Activated CD4-positive, alpha-beta T cell treated with anti-CD3 and anti-CD28 coated beads for 36 hours (primary cell): ENCODE data around the gene U2AF2. TPM values are rescaled to one million over a fixed set of nuclear protein-coding genes. Genes with fewer than 3 reads are reported as not detected.

ENCODE experiments used
- ATAC-seq: fragments of 200-7000 bp; cut with Tn5 transposase; one replicate; pipeline ENCODE4 v1.10.0; 2021; ENCODE audit warnings: mild to moderate bottlenecking, moderate library complexity
- CTCF ChIA-PET: fragments of 350-600 bp; sonication (Branson Sonifier 250); formaldehyde crosslinking; loops from one replicate; lab custom pipeline; 2021; ENCODE audit warnings: antibody characterized with exemption; lab: Charles Lee
- POLR2A ChIA-PET: fragments of 350-600 bp; sonication (Branson Sonifier 250); formaldehyde crosslinking; loops from one replicate; lab custom pipeline; 2021; ENCODE audit warnings: antibody characterized with exemption, inconsistent platforms; lab: Charles Lee
- DNase-seq: peaks from one replicate; pipeline ENCODE4 v3.0.0-alpha.2; 2020
- H3K27ac Mint-ChIP-seq: one replicate; pipeline ENCODE4 v1.8.0; 2021; ENCODE audit warnings: mixed read lengths
- H3K27me3 Mint-ChIP-seq: one replicate; pipeline ENCODE4 v1.8.0; 2021; ENCODE audit warnings: mixed read lengths
- H3K36me3 Mint-ChIP-seq: one replicate; pipeline ENCODE4 v1.8.0; 2021; ENCODE audit warnings: low read depth, mixed read lengths
- H3K4me1 Mint-ChIP-seq: one replicate; pipeline ENCODE4 v1.8.0; 2021; ENCODE audit warnings: mixed read lengths
- H3K4me3 Mint-ChIP-seq: one replicate; pipeline ENCODE4 v1.8.0; 2021; ENCODE audit warnings: mild to moderate bottlenecking, moderate library complexity, mixed read lengths
- H3K9me3 Mint-ChIP-seq: one replicate; pipeline ENCODE4 v1.8.0; 2021; ENCODE audit warnings: low read depth, mixed read lengths
- intact Hi-C, 2 experiments: fragments of 100-400 bp; cut with DNase I in 1 of 2; cut with micrococcal nuclease in 1 of 2; formaldehyde crosslinking; loops; one replicate each; pipeline versions ENCODE4 v1.14.2 to v1.15.1; 2022 to 2024; cut with DNase I, micrococcal nuclease
- total RNA-seq, 2 experiments: library from RNA; stranded (reverse); gene quantifications; one replicate each; pipeline ENCODE4 v1.2.3, GENCODE V29; 2021

The U2AF2 gene
- total RNA-seq, 2 experiments from 2014 or later = 252 to 292 TPM

DNA sequence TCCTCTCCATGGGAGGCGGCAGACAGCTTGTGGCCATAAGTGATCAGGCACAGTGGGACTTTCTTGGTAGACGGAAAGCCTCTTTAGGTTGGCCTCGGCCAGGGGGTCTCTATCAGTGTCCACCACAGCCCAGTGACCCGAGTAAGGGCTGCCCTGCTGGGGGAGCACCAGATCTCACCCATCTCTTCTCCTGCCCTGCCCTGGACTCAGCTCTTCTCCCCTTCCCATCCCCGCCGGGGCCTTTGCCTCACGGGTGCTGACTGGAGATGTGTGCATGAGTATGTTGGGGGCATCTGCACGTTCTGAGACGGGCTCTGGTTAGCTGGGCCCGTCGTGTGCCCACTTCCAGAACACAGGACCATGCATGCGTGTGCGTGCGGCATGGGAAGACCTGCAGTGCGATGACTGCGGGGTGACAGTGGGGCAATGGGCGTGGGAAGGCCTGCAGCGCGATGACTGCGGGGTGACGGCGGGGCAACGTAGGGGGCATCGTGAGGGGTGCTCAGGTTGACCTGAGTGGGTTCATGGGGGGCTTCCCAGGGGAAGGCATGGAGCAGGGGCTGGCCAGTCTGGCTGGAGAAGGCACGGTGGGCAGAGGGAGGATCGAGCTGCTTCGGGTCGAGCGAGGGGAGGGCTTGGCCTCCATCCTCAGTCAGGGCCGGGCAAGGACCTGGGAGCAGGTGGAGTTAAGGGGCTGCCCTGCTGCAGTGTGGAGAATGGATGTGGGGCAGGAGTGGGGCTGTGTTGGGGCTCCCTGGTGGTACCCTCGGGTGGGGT, 36.1 kb downstream of the U2AF2 start:
- Mint-ChIP-seq H3K27ac (no peak overlapping the region), H3K9me3 (no peaks in the 10 kb centered on the region), H3K4me3 (no peak overlapping the region), H3K4me1 (peaks cover 3% of the 10 kb centered on the region), H3K36me3 (peaks cover 26% of the 10 kb centered on the region), H3K27me3 (no peaks in the 10 kb centered on the region)
- intact Hi-C loops = no loop called here
- no peak for DNase-seq
- ChIA-PET POLR2A (no interaction called here), CTCF (no interaction called here)
- ATAC-seq = no peak

DNA sequence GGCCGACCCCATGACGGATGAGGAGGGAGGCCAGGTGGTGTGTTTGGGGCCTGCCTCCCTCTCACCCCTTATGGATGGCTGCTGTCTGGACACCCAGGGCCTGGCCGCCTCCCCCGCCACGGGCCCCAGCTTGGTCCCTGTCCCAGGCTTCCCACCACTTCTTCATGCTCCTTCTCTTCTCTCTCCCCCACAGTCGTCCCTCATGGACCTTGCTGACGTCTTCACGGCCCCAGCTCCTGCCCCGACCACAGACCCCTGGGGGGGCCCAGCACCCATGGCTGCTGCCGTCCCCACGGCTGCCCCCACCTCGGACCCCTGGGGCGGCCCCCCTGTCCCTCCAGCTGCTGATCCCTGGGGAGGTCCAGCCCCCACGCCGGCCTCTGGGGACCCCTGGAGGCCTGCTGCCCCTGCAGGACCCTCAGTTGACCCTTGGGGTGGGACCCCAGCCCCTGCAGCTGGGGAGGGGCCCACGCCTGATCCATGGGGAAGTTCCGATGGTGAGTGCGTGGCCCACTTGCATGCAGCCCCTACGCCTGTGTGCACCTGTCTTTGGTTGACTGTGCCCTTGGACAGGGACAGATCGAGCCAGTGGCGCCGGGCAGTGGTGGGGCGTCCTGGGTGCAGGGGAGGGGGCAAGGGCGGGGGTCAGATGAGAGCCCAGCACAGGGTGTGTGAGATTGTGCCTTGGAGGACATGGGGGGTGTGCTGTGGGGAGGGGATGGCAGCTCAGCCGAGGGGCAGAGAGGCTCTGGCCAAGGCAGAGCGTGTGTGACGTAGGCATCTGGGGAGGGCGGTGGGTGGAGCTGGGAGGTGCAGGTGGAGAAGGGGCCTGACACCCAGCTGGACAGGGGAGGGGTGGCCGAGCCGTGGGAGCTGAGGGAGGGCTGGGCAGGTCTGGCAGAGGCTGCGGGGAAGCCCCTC, 37.0 kb downstream of the U2AF2 start:
- H3K27ac Mint-ChIP-seq = no peak overlapping the region
- H3K9me3 Mint-ChIP-seq = no peaks in the 10 kb centered on the region
- CTCF ChIA-PET = interaction anchor here (0.7 kb wide), 1 partner anchor 65 kb away, joined by 3 read pairs; no protein-coding TSS in a partner anchor
- no peaks in the 10 kb centered on the region for H3K27me3 Mint-ChIP-seq
- peaks cover 20% of the 10 kb centered on the region for H3K36me3 Mint-ChIP-seq
- intact Hi-C loops = no loop called here
- no peak overlapping the region for H3K4me3 Mint-ChIP-seq
- ATAC-seq (no peak), DNase-seq (no peak)
- POLR2A ChIA-PET = no interaction called here
- H3K4me1 Mint-ChIP-seq = no peaks in the 10 kb centered on the region

DNA sequence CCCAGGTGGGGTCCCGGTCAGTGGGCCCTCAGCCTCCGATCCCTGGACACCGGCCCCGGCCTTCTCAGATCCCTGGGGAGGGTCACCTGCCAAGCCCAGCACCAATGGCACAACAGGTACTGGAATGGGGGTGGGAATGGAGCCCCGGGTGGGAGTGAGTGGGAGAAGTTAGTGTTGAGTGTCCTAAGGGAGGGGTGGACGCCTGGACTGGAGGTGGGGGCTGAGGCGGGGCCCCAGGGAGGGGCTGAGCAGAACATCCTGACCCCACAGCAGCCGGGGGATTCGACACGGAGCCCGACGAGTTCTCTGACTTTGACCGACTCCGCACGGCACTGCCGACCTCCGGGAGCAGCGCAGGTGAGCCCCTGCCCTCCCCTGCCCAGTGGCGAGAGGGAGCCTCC, 37.8 kb downstream of the U2AF2 start:
- Mint-ChIP-seq H3K36me3 (peaks cover 22% of the 10 kb centered on the region), H3K27ac (no peak overlapping the region), H3K9me3 (no peaks in the 10 kb centered on the region), H3K4me3 (no peak overlapping the region), H3K27me3 (no peaks in the 10 kb centered on the region), H3K4me1 (no peaks in the 10 kb centered on the region)
- intact Hi-C loops = no loop called here
- no peak for DNase-seq
- ChIA-PET POLR2A (interaction anchor here (0.6 kb wide), 1 partner anchor 26 kb away, joined by 3 read pairs; no protein-coding TSS in a partner anchor), CTCF (interaction anchor here (0.7 kb wide), 1 partner anchor 66 kb away, joined by 3 read pairs; no protein-coding TSS in a partner anchor)
- ATAC-seq = no peak

DNA sequence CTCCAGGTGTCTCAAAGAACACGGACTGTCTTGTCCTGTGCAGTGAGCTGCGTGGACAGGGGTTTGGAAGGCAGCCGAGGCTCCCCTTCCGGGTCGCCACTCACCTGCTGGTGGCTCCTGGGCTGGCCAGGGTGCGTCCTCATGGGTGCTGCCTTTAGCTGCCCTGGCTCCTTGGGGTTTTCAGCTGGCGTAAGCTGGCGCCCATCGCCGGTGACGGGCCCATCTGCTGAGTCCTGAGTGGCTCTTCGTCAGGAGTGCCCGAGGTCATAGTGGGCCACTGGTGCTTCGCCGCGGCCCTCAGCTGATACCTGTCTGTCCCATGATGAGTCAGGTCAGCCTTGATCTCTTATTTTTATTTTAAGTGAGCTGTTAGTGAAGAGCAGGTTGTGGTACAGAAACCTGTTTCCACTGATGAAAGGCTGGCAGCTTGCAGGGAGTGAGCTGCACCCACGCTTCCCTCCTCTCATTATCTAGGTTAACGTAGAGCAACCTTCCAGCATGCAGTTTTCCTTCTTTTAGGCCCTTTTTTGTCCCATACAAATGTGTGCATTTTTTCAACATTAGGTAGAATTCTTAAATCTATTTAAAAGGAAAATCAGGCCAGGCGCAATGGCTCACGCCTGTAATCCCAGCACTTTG, 38.6 kb downstream of the U2AF2 start:
- Mint-ChIP-seq H3K4me1 (no peaks in the 10 kb centered on the region), H3K9me3 (no peaks in the 10 kb centered on the region), H3K27me3 (no peaks in the 10 kb centered on the region), H3K36me3 (peaks cover 25% of the 10 kb centered on the region), H3K4me3 (no peak overlapping the region), H3K27ac (no peak overlapping the region)
- ChIA-PET CTCF (interaction anchor here (0.6 kb wide), 1 partner anchor 29 kb away, joined by 3 read pairs; no protein-coding TSS in a partner anchor), POLR2A (no interaction called here)
- DNase-seq (no peak), ATAC-seq (no peak)
- intact Hi-C loops = no loop called here

DNA sequence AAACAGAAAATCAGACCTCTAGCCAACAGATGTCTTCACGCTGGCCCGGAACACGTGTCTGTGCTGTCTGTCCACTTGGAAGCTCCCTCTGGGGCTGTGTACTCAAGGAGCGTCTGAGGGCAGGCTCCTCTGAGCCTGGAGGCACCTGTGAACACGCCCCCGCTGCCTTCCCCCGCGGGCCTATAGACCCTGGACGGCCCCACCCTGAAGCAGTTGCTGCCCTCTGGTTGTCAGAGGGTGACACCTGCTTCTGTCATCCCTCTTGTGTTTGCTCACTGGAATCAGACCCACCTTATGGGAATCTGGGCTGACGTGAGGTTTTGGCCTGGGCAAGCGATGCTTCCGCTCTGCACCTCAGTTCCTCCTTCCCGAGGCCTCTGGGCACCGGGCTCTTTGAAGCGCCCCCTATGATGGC, 39.4 kb downstream of the U2AF2 start:
- no peaks in the 10 kb centered on the region for H3K4me1 Mint-ChIP-seq
- H3K36me3 Mint-ChIP-seq = peaks cover 24% of the 10 kb centered on the region
- no peak for DNase-seq
- H3K27me3 Mint-ChIP-seq = no peaks in the 10 kb centered on the region
- H3K9me3 Mint-ChIP-seq = no peaks in the 10 kb centered on the region
- H3K27ac Mint-ChIP-seq = no peak overlapping the region
- no peak overlapping the region for H3K4me3 Mint-ChIP-seq
- ChIA-PET CTCF (interaction anchor here (0.6 kb wide), 1 partner anchor 30 kb away, joined by 3 read pairs; no protein-coding TSS in a partner anchor), POLR2A (no interaction called here)
- intact Hi-C loops = no loop called here
- no peak for ATAC-seq

DNA sequence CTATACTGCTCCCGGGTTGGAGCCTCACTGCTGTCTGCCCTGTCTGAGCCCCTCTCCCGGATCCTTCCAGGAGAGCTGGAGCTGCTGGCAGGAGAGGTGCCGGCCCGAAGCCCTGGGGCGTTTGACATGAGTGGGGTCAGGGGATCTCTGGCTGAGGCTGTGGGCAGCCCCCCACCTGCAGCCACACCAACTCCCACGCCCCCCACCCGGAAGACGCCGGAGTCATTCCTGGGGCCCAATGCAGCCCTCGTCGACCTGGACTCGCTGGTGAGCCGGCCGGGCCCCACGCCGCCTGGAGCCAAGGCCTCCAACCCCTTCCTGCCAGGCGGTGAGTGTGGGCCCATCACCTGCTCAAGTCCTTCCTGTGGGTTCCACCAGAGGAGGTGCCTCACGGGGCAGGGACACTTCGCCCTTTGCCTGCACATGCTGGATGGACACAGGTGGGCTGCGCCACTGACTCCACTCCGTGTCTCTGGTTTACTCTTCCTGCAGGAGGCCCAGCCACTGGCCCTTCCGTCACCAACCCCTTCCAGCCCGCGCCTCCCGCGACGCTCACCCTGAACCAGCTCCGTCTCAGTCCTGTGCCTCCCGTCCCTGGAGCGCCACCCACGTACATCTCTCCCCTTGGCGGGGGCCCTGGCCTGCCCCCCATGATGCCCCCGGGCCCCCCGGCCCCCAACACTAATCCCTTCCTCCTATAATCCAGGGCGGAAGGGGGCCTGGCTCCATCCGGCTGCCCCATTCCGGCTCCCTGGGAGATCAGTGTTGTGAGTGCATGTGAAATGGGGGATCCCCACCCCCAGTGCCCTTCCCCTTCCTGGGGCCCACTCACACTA, 40.0 kb downstream of the U2AF2 start:
- H3K36me3 Mint-ChIP-seq = peaks cover 22% of the 10 kb centered on the region
- ChIA-PET CTCF (no interaction called here), POLR2A (no interaction called here)
- H3K27me3 Mint-ChIP-seq = no peaks in the 10 kb centered on the region
- no peak for ATAC-seq
- H3K4me3 Mint-ChIP-seq = no peak overlapping the region
- intact Hi-C loops = no loop called here
- no peak for DNase-seq
- H3K9me3 Mint-ChIP-seq = no peaks in the 10 kb centered on the region
- no peaks in the 10 kb centered on the region for H3K4me1 Mint-ChIP-seq
- H3K27ac Mint-ChIP-seq = no peak overlapping the region

DNA sequence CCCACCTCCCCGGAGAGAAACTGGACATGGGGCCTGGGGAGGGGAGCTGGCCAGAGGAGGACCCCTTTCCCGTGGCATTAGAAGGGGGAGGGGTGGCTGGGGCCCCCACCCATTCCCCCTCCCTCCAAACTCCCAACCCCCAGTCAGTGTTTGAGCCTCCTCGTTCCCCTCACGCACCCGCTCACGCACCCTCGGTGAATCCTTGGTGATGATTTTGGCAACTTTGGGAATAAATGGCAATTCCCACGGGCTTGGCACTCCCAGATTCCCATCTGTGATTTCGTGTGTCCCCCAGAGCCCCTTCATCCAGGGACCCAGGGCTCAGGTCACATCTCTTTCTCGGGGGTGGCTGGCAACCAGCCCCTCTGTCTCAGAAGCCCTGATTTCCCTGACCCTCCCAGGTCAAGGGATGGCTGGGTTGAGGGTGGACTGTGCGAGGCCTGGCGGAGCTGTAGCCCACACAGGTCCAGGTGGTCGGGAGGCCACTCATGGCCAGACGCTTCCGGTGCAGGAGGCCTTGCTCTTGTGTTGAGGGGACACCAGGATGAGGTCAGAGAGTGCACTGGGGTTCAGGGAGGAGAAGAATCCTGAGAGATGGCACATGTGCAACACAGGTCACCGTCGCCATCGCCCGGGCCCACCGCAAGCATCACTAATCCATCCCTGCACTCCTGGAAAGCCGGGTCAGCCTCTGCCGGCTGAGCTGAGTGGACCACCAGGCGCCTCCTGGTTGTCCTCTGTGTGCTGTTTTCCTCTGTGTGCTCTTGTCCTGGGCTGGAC, 40.9 kb downstream of the U2AF2 start:
- POLR2A ChIA-PET = no interaction called here
- DNase-seq = no peak
- H3K4me3 Mint-ChIP-seq = no peak overlapping the region
- H3K27me3 Mint-ChIP-seq = no peaks in the 10 kb centered on the region
- no peak overlapping the region for H3K27ac Mint-ChIP-seq
- no peaks in the 10 kb centered on the region for H3K4me1 Mint-ChIP-seq
- CTCF ChIA-PET = no interaction called here
- intact Hi-C loops = no loop called here
- no peaks in the 10 kb centered on the region for H3K9me3 Mint-ChIP-seq
- peaks cover 24% of the 10 kb centered on the region for H3K36me3 Mint-ChIP-seq
- no peak for ATAC-seq

DNA sequence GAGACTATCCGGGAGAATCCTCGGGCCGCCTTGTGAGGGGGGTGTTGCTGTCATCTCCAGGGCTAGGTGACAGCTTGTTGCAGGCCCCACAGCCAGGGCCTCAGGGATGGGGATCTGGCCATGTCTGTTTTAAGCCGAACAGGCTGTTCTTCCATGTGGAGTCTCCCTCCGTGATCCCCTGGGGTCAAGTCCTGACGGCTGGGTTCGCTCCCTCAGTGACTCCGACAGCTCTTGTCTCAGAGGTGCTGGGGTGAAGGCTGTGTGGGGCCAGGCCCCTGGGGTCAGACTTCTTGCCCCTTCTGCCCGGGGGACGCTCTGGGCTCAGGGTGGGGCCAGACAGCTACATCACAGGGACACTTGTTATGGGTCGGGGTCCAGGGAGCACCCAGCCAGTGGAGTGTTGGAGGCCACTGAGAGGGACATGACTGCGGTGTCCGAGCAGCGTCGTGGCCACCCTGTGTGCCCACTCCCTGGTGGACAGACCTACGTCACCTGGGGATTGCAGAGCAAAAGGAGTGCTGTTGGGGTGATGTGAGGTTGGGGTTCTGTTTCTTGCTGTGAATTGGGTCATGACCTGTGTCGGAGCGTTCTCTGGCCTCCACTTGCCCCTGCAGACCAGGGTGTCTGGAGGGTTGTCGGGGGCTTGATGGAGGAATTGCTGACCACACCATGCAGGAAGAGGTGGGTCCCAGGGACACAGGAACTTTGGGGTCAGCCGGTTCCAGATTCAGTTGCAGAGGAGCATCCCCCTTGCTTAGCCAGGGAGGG, 41.6 kb downstream of the U2AF2 start:
- Mint-ChIP-seq H3K9me3 (no peaks in the 10 kb centered on the region), H3K27me3 (no peaks in the 10 kb centered on the region), H3K4me1 (no peaks in the 10 kb centered on the region), H3K4me3 (no peak overlapping the region), H3K27ac (no peak overlapping the region), H3K36me3 (peaks cover 21% of the 10 kb centered on the region)
- ChIA-PET CTCF (no interaction called here), POLR2A (no interaction called here)
- DNase-seq (no peak), ATAC-seq (no peak)
- intact Hi-C loops = no loop called here

DNA sequence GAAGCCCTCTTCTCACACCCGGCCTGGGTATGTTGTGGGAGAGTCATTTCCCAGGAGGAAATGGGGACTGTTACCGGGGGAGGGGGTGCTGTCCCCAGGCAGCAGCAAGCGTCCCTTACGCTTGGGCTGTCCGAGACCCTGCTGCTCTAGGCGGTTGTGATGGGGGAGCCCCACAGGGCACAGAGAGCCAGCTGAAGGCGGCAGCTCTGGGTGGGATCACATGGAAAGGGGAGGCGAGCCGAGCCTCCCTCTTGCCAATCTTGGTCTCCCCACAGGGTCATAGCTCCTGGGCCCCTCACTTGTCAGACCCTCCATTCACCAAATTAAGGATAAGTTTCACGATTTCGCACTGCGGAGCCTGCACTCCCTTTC, 42.2 kb downstream of the U2AF2 start:
- intact Hi-C loops = no loop called here
- Mint-ChIP-seq H3K27me3 (no peaks in the 10 kb centered on the region), H3K4me3 (no peak overlapping the region), H3K9me3 (no peaks in the 10 kb centered on the region), H3K36me3 (peaks cover 21% of the 10 kb centered on the region), H3K4me1 (no peaks in the 10 kb centered on the region), H3K27ac (no peak overlapping the region)
- DNase-seq = no peak
- no peak for ATAC-seq
- CTCF ChIA-PET = no interaction called here
- POLR2A ChIA-PET = no interaction called here

DNA sequence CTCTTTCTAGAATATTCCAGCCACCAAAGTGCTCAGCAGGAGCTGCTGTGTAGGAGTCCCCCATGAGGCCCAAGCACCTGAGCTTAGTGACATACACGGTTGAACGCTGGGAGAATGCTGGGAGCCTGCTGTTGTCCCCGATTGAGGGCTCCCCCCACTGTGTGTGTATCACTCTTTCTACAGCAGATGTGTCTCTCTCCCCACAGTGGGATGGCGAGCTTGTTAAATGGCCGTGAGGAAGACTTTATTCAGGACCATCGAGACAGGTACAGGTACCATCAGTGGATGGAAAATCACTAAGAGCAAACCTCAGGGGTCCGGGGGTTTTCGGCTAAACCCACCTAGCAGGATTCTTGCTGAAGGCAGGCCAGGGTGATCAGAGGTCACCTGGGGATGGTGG, 42.9 kb downstream of the U2AF2 start:
- CTCF ChIA-PET = interaction anchor here (0.6 kb wide), 1 partner anchor 537 kb away, joined by 3 read pairs; no protein-coding TSS in a partner anchor
- Mint-ChIP-seq H3K36me3 (peaks cover 21% of the 10 kb centered on the region), H3K4me3 (no peak overlapping the region), H3K9me3 (no peaks in the 10 kb centered on the region), H3K27me3 (no peaks in the 10 kb centered on the region), H3K27ac (no peak overlapping the region), H3K4me1 (no peaks in the 10 kb centered on the region)
- DNase-seq = no peak
- POLR2A ChIA-PET = no interaction called here
- intact Hi-C loops = no loop called here
- no peak for ATAC-seq
